K562 (cell line): ENCODE measurements around the gene DHX58. TPM values are rescaled to one million over a fixed set of nuclear protein-coding genes. Genes with fewer than 3 reads are reported as not detected.

Source experiments
- ATAC-seq: fragments of 200-7000 bp; cut with Tn5 transposase; 3 replicates; pipeline ENCODE4 v1.9.1; 2020; ENCODE audit warnings: moderate library complexity
- BruUV-seq: library from RNA; stranded (reverse); fragments of 400-500 nt; replicated peaks from 2 replicates; lab custom pipeline; 2021; lab: Mats Ljungman, UMichigan
- CTCF ChIA-PET: fragments of 300-600 bp; formaldehyde crosslinking; extraction: SDS; loops from one replicate; lab custom pipeline; 2021; ENCODE audit warnings: low intra/inter-chr PET ratio; lab: Yijun Ruan, JAX
- POLR2A ChIA-PET: fragments of 300-600, 350-650 bp; sonication (Branson Sonifier 250); formaldehyde crosslinking; extraction: SDS; loops from one replicate; lab custom pipeline; 2021; ENCODE audit warnings: antibody characterized with exemption, inconsistent platforms; lab: Yijun Ruan, JAX
- DNase-seq, 4 experiments: peaks; one replicate each; pipeline versions ENCODE4 v3.0.0 to v3.0.0-alpha.2; 2011 to 2018; ENCODE audit warnings: low spot score in 3 of 4, mixed read lengths in 3 of 4; ENCODE audit errors: extremely low read depth in 1 of 4
- FAIRE-seq: peaks from 2 replicates; lab custom pipeline; 2011; peaks lifted over from hg19 to GRCh38; lab: Jason Lieb, UNC
- H2AFZ ChIP-seq: 2 replicates; pipeline ENCODE4 v1.6.0; 2011; ENCODE audit warnings: low read depth, low read length, control low read depth, inconsistent platforms
- H3K27ac ChIP-seq: fragments of 200-600 bp; 3 replicates; pipeline ENCODE4 v1.8.0; 2011; ENCODE audit warnings: low read depth, mild to moderate bottlenecking, control low read depth, inconsistent platforms, low read length, moderate library complexity, mixed read lengths; ENCODE audit errors: extremely low read depth
- H3K27me3 ChIP-seq, 2 experiments: fragments of 300-600 bp in 1 of 2; 2 replicates in 1 of 2; 3 replicates in 1 of 2; pipeline versions ENCODE4 v1.6.0 to v1.8.0; 2011; ENCODE audit warnings: inconsistent platforms in 2 of 2, low read length in 2 of 2, mild to moderate bottlenecking in 1 of 2, mixed read lengths in 1 of 2, moderate library complexity in 1 of 2; ENCODE audit not compliant: control insufficient read depth in 2 of 2, insufficient read depth in 2 of 2
- H3K36me3 ChIP-seq: fragments of 300-600 bp; 3 replicates; pipeline ENCODE4 v1.8.0; 2011; ENCODE audit warnings: mild to moderate bottlenecking, low read length, inconsistent platforms; ENCODE audit not compliant: control insufficient read depth, insufficient read depth
- H3K4me1 ChIP-seq, 2 experiments: fragments of 200-600 bp in 1 of 2; replicated peaks in 1 of 2; 2 replicates in 1 of 2; 3 replicates in 1 of 2; pipeline versions ENCODE4 v1.5.1 to v1.8.0; 2011; ENCODE audit warnings: inconsistent platforms in 2 of 2, low read length in 2 of 2, mild to moderate bottlenecking in 1 of 2, mixed read lengths in 1 of 2, moderate library complexity in 1 of 2; ENCODE audit not compliant: control insufficient read depth in 2 of 2, insufficient read depth in 2 of 2
- H3K4me2 ChIP-seq: 2 replicates; pipeline ENCODE4 v1.6.1; 2011; ENCODE audit warnings: low read length, control low read depth, inconsistent platforms, mixed read lengths; ENCODE audit not compliant: insufficient read depth
- H3K4me3 ChIP-seq: fragments of 200-600 bp; sonication (generic), shearing (Covaris generic); 2 replicates; pipeline ENCODE4 v1.5.1; 2016; ENCODE audit warnings: control low read depth, inconsistent platforms
- H3K79me2 ChIP-seq: fragments of 200-600 bp; 3 replicates; pipeline ENCODE4 v1.8.0; 2011; ENCODE audit warnings: low read length, inconsistent platforms; ENCODE audit not compliant: control insufficient read depth, insufficient read depth
- H3K9ac ChIP-seq, 2 experiments: 2 replicates each; pipeline versions ENCODE4 v1.6.0 to v1.6.1; 2011; ENCODE audit warnings: low read depth in 2 of 2, low read length in 2 of 2, control low read depth in 1 of 2, inconsistent platforms in 1 of 2, mild to moderate bottlenecking in 1 of 2, mixed read lengths in 1 of 2; ENCODE audit not compliant: insufficient read depth in 1 of 2
- H3K9me1 ChIP-seq: one replicate; pipeline ENCODE4 v1.6.0; 2011; ENCODE audit warnings: inconsistent platforms, mild to moderate bottlenecking, low read length, moderate library complexity; ENCODE audit not compliant: control insufficient read depth, insufficient read depth
- H3K9me3 ChIP-seq: replicated peaks from 2 replicates; pipeline ENCODE4 v1.5.1; 2011; ENCODE audit warnings: low read depth, low read length, inconsistent platforms; ENCODE audit not compliant: control insufficient read depth, insufficient read depth
- H4K20me1 ChIP-seq: replicated peaks from 2 replicates; pipeline ENCODE4 v1.6.1; 2011; ENCODE audit warnings: low read length, inconsistent platforms, mixed read lengths; ENCODE audit not compliant: control insufficient read depth, insufficient read depth
- GABPB1 ChIP-seq: sonication (generic); formaldehyde crosslinking; IDR thresholded peaks from 2 replicates; pipeline ENCODE4 v1.8.0; 2022; ENCODE audit warnings: mild to moderate bottlenecking, missing genetic modification reagents
- ZFP36 ChIP-seq: fragments of 150-350 bp; IDR thresholded peaks from 2 replicates; pipeline ENCODE4 v1.6.1; 2018; ENCODE audit warnings: low read length, low read depth; ENCODE audit not compliant: partially characterized antibody
- ZNF766 ChIP-seq: fragments of 200-800 bp; sonication (Bioruptor generic); conservative IDR thresholded peaks from 2 replicates; pipeline ENCODE4 v1.6.1; 2016; ENCODE audit warnings: missing genetic modification characterization, missing compliant biosample characterization
- WGBS: fragments of 100-300 bp; shearing (Covaris generic); methylation state at CpG from one replicate; pipeline ENCODE4 v1.1.6; 2016; ENCODE audit warnings: low coverage, mixed read lengths; ENCODE audit not compliant: insufficient coverage; ENCODE audit errors: missing lambda C conversion rate; 5-methylcytosine and 5-hydroxymethylcytosine counted together
- in situ Hi-C: fragments of 300-500 bp; cut with MboI; formaldehyde crosslinking; loops from 4 replicates; pipeline ENCODE4 v1.15.0; 2018; ENCODE audit warnings: inconsistent platforms, mixed read lengths
- intact Hi-C: fragments of 100-400 bp; cut with micrococcal nuclease; formaldehyde crosslinking; loops from 2 replicates; pipeline ENCODE4 v1.14.2; 2022
- polyA plus RNA-seq, 8 experiments: library from polyadenylated mRNA; depleted of rRNA in 4 of 8; stranded (reverse) in 5 of 8; unstranded in 3 of 8; fragments of >200 nt; fragmentation: Nextera tagmentation in 2 of 8; fragmentation: Illumina TruSeq in 1 of 8; extraction: Ambion mirVana in 2 of 8; extraction: Trizol in 1 of 8; gene quantifications; 2 replicates each; pipeline versions ENCODE4 v1.2.1 to v1.2.3, GENCODE V29; 2011 to 2014; ENCODE audit warnings: inconsistent platforms in 1 of 8, missing spikeins in 1 of 8
- total RNA-seq, 7 experiments: library from RNA; depleted of rRNA in 6 of 7; stranded (reverse); fragments of >200 nt in 6 of 7; fragmentation: Illumina TruSeq in 2 of 7; extraction: Trizol in 2 of 7; gene quantifications; 2 replicates each; pipeline versions ENCODE4 v1.2.1 to v1.2.3, GENCODE V29; 2011 to 2021; ENCODE audit warnings: low replicate concordance in 1 of 7
- TF ChIP-seq, protein P1 (sequence below), 2 experiments: fragments of 450-650 bp; conservative IDR thresholded peaks; 2 replicates each; pipeline ENCODE4 v1.6.1; 2017; ENCODE audit warnings: mild to moderate bottlenecking in 2 of 2, moderate library complexity in 2 of 2

Gene DHX58
- total and polyA plus RNA-seq, 9 of the 15 experiments (the other 6 are each of a cell fraction or from before 2014, with no cell fraction given), result 0.15 to 3.0 (median 1.4) TPM

DNA sequence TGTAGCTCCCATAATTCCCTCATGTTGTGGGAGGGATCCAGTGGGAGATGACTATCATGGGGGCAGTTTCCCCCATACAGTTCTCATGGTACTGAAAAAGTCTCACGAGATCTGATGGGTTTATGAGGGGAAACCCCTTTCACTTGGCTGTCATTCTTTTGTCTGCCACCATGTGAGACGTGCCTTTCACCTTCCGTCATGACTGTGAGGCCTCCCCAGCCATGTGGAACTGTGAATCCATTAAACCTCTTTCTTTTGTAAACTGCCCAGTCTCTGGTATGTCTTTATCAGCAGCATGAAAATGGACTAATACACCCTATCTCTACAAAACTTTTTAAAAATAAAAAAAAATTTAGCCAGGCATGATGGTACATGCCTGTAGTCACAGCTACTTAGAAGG is 55.9 kb downstream of the DHX58 start:
- no peaks in the 10 kb centered on the region for H4K20me1 ChIP-seq
- H3K9ac ChIP-seq, result no peak overlapping the region
- 21% methylated on average over 3 of the region's 3 CpGs for whole genome bisulfite sequencing
- H3K36me3 ChIP-seq, result no peaks in the 10 kb centered on the region
- DNase-seq, result no peak
- H3K4me3 ChIP-seq, result no peak overlapping the region
- H3K79me2 ChIP-seq, result no peaks in the 10 kb centered on the region
- intact Hi-C loops, result no loop called here
- no peaks in the 10 kb centered on the region for H3K9me3 ChIP-seq
- peak; percentile 67 for TF ChIP-seq ZFP36
- no peak for TF ChIP-seq GABPB1 (CRISPR knock-in tag)
- TF ChIP-seq, protein P1, sequence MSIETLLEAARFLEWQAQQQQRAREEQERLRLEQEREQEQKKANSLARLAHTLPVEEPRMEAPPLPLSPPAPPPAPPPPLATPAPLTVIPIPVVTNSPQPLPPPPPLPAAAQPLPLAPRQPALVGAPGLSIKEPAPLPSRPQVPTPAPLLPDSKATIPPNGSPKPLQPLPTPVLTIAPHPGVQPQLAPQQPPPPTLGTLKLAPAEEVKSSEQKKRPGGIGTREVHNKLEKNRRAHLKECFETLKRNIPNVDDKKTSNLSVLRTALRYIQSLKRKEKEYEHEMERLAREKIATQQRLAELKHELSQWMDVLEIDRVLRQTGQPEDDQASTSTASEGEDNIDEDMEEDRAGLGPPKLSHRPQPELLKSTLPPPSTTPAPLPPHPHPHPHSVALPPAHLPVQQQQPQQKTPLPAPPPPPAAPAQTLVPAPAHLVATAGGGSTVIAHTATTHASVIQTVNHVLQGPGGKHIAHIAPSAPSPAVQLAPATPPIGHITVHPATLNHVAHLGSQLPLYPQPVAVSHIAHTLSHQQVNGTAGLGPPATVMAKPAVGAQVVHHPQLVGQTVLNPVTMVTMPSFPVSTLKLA (conservative IDR thresholded peaks at IDR 0.05), result no peak
- TF ChIP-seq ZNF766 (CRISPR knock-in tag), result peak; percentile 51; the same call in 1 of the 2 replicates
- TF ChIP-seq, all 486 proteins: peak for 2
- no peak for ATAC-seq
- Histone ChIP-seq H3K27ac (no peak overlapping the region), H2AFZ (no peak overlapping the region), H3K27me3 (peaks cover 10 to 44% of the 10 kb centered on the region in 2 experiments; a peak in 4 of 5 replicates), H3K9me1 (peaks cover 3% of the 10 kb centered on the region), H3K4me2 (no peak overlapping the region), H3K4me1 (peaks cover 0 to 6% of the 10 kb centered on the region in 2 experiments; a peak in 3 of 5 replicates)
- ChIA-PET CTCF (no interaction called here), POLR2A (interaction anchor here (1.0 to 1.7 kb wide), 2 partner anchors 30 to 36 kb away, joined by 4 read pairs; partner anchors contain the start of gene NKIRAS2)
- in situ Hi-C loops, result no loop called here
- BruUV-seq, result no TSS peak
- no peak for FAIRE-seq
